Eye (tissue), 1 donor: Measurements from ENCODE around the gene S100B.

ENCODE experiments used
- DNase-seq: peaks from one replicate; pipeline ENCODE4 v3.0.0-alpha.2; 2015

S100B gene

GRCh38 chr21:46626975-46627501 is 22.2 kb upstream of the S100B start:
- DNase-seq, result no peak

DNA sequence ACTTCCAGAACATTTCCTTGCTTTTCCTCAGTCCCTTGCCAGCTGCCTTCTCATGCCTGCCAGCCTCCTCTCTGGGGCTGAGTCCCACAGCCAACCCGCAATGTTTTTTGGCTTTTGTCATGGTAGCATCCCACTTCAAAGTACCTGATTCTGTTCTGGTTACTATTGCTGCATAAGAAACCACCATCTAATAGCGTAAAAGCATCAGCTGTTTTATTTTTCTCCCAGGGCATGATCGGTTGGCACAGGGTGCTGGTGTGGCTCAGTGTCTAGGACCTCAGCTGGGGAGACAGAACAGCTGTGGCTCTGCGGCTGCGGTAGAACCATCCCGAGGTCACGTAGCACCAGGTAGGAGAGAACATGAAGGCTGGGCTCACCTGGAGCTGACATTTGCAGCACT is 21.7 kb upstream of the S100B start:
- DNase-seq, result no peak

GRCh38 chr21:46625759-46626158 is 20.9 kb upstream of the S100B start:
- DNase-seq, result no peak

GRCh38 chr21:46624050-46624449 is 19.2 kb upstream of the S100B start:
- DNase-seq, result no peak

DNA sequence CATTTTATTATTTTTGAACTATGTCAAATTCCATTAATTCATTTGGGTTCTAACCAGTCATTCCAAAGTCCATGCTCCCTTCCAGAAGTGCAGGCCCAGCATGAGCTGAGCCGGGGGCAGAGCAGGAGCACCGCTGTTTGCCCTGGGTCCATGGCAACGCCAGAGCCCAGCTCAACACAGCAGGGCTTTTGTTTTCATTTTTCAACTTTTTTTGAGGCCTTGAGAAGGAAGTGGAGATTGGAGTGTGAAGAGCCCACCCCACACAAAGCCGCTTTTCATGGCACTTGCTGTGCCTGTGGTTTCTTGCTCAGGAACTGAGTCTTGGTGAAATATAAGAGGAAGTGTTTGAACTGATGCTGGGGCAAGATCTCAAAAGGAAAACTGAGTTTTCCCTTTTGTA is 17.3 kb upstream of the S100B start:
- DNase-seq, result peak; percentile 91

- DNase-seq, result peak; percentile 48
Measured at GRCh38 chr21:46621457-46622182, 16.7 kb upstream of the S100B start.

DNA sequence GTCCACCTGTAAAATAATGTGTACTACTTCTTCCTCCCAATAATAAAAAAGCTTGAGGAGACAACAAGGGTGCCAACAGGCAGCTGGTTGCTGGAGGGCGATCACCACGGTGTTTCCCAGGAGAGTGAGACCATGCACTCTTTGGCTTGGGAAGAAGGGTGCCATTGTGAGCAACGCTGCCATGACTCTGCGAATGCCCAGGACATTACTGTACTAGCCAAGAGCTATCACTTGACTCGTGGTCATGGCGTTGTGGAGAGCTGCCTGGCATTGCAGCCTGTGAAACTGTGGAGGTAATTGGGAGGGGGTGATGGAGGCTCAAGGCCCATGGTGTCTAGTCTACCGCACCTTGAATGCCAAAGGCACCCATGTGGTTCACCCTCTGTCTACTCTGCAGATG is 16.0 kb upstream of the S100B start:
- DNase-seq, result no peak

GRCh38 chr21:46619846-46620245 is 15.0 kb upstream of the S100B start:
- no peak for DNase-seq

DNA sequence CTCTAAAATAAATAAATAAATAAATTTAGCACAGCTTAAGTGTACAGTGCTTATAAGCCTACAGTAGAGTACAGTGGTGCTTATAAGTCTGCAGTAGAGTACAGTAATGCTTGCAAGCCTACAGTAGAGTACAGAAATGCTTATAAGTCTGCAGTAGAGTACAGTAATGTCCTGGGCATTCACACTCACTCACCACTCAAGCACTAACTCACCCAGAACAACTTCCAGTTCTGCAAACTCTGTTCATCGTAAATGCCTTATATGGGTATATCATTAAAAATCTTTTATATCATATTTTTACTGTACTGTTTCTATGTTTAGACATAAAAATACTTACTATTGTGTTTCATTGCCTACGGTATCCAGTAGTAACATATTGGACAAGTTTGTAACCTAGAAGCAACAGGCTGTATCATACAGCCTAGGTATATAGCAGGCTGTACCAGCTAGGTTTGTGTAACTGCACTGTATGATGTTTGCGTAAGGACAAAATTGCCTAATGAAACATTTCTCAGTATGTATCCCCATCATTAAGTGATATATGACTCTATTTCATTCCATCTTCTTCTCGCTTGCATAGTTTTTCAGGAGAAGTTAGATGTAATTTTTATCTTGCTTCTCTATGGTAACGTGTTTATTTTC is 14.0 kb upstream of the S100B start:
- no peak for DNase-seq

DNA sequence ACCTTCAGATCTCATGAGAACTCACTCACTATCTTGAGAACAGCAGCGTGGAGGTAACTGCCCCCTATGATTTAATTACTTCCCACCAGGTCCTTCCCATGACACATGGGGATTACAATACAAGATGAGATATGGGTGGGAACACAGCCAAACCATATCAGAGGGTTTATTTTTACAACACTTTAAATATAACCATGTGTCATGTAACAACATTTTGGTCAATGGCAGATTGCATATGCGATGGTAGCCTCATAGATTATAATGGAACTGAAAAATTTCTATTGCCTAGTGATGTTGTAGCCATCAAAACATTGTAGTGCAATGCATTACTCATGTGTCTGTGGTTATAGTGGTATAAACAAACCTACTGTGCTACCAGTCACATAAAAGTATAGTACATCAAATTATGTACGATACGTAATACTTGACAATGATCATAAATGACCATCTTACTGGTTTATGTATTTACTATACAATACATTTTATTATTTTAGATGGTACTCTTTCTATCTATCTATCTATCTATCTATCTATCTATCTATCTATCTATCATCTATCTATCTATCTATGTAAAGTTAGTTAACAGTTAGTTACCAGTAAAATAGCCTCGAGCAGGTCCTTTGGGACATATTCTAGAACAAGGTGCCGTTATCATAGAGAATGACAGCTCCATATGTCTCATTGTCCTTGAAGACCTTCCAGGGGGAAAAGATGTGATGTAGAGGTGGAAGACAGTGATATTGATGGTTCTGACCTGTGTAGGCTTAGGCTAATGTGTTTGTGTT is 12.6 kb upstream of the S100B start:
- no peak for DNase-seq

DNA sequence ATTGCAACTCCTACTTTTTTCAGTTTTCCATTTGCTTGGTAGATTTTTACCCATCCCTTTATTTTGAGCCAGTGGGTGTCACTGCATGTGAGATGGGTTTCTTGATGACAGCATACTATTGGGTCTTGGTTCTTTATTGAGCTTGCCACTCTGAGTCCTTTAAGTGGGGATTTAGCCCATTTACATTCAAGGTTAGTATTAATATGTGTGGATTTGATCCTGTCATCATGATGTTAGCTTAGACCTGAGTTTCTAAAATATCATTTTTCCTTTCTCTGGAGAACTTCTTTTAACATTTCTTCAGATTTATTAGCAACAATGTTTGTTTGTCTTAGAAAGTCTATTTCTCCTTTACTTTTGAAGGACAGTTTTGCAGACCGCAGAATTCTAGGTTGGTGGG is 11.8 kb upstream of the S100B start:
- DNase-seq, result no peak

DNA sequence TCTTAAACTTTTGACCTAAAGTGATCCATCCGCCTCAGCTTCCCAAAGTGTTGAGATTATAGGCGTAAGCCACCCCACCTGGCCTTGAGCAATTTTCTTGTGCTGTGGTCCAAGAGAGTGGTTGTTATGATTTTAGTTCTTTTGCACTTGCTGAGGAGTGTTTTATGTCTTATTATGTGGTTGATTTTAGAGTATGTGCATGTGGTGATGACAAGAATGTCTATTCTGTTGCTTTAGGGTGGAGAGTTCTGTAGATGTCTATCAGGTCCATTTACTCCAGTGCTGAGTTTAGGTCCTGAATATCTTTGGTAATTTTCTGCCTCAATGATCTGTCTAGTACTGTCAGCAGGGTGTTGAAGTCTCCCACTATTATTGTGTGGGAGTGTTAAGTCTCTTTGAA is 11.2 kb upstream of the S100B start:
- no peak for DNase-seq

GRCh38 chr21:46613391-46613790 is 8.5 kb upstream of the S100B start:
- DNase-seq, result no peak

GRCh38 chr21:46610018-46610701 is 5.3 kb upstream of the S100B start:
- no peak for DNase-seq

DNA sequence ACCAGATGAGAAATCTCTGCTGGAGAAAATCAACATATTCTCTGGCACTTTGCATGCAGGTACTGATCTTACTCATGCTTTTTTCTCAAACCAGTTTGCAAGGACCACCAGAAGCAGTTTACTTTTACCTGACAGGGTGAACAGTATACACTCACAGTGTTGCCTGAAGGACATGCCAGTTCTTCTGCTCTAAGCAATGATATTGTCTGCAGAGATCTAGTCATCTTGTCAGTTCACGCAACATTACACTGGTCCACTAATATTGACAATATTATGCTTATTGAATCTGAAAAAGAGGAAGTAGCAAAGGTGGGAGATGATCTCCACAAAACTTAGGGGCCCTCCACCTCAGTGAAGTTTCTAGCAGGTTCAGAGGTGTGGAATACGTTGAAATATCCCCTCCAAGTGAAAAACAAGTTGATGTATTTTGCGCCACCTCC is 3.8 kb upstream of the S100B start:
- no peak for DNase-seq

GRCh38 chr21:46607636-46608035 is 2.8 kb upstream of the S100B start:
- DNase-seq, result no peak

GRCh38 chr21:46606427-46606813 is 1.5 kb upstream of the S100B start:
- no peak for DNase-seq

DNA sequence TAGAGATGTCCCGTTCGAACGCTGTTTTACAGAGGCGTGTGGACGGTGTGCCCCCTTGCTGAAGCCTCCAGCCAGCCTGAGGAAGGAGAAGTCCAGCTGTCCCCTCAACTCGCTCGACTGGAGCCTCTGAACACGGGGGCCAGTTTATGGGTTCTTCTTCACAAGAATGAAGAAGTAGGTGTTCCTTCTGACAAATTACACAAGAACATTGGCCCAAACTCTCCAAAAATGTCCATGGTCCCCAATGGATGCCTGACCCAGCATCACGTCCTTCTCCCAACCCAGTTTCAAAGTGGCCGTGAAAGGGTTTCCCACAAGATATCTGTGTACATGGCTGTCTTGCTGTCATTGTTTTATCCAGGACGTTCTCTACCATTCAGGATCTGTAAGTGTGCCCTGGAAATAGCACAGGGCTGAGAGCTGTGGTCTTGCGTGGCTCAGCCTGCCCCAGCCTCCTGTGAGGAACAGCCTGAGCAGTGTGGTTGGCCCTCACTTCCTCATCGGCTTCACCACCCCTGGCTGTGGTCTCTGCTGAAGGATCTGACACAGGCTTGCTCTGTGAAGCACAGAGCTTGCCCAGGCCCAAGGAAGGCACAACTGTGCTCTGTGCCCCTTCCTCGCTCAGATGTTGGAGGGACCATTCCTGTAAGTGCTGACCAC is 1.0 kb upstream of the S100B start:
- no peak for DNase-seq

- peak; percentile 29 for DNase-seq
Measured at GRCh38 chr21:46604329-46604974, 430 bp downstream of the S100B start.

- no peak for DNase-seq
Measured at GRCh38 chr21:46603228-46603627, 1.7 kb downstream of the S100B start.

DNA sequence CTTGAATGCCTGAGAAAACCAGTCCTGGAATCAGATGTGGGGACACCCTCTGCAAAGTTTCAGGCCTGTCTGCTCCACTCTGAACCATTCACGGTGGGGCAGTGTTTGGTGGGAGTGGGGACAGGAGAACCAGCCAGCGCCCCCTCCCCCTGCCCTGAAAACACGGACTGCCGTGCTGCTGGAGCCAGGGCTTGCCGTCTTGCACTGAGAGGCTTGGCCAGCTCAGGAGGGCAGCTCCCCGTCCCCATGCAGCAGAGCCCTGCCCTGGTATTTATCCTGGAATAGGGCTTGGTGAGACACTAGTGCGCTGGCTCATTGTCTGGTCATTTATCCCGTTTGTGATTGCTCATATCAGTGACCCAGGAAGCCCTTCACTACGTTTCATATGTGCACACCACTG is 3.9 kb downstream of the S100B start:
- DNase-seq, result no peak

DNA sequence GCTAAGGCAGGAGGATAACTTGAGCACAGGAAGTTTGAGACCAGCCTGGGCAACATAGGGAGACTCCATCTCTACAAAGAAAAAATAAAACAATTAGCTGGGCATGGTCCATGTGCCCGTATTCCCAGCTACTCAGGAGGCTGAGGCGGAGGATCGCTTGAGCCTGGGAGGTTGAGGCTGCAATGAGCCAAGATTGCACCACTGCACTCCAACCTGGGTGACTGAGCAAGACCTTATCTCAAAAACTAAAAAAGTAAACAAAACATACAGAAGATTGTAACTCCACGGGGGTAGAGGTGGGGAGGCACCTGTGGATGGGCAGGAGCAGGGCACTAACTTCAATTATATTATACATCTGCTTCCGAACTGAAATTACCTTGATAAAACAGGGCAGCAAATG is 4.6 kb downstream of the S100B start:
- DNase-seq, result no peak
